HG03565 (cell line): Measurements from ENCODE around the gene MACROD2.
"Not testable (repeated sequence)": the region's sequence is repeated elsewhere in the genome, so short reads cannot be mapped to it uniquely, and the experiment has no call there.

Experiments
- ATAC-seq: cut with Tn5 transposase; IDR thresholded peaks from one replicate; pipeline ENCODE4 v1.9.1; 2021; ENCODE audit warnings: mild to moderate bottlenecking, moderate library complexity; ENCODE audit not compliant: unreplicated experiment

Gene MACROD2

GRCh38 chr20:15931897-15932296 lies 1936.6 kb downstream of the MACROD2 start:
- no peak for ATAC-seq

- peak; percentile 82 for ATAC-seq
Measured at GRCh38 chr20:15937179-15937578, 1941.9 kb downstream of the MACROD2 start.

- no peak for ATAC-seq
Measured at GRCh38 chr20:15938847-15939246, 1943.5 kb downstream of the MACROD2 start.

GRCh38 chr20:15940127-15940526 lies 1944.8 kb downstream of the MACROD2 start:
- no peak for ATAC-seq

GRCh38 chr20:15942130-15942529 lies 1946.8 kb downstream of the MACROD2 start:
- no peak for ATAC-seq

- ATAC-seq: no peak
Measured at GRCh38 chr20:15945289-15945688, 1950.0 kb downstream of the MACROD2 start.

GRCh38 chr20:15949391-15949790 lies 1954.1 kb downstream of the MACROD2 start:
- no peak for ATAC-seq

GRCh38 chr20:15951658-15952057 lies 1956.3 kb downstream of the MACROD2 start:
- ATAC-seq: no peak

GRCh38 chr20:15958142-15958541 lies 1962.8 kb downstream of the MACROD2 start:
- no peak for ATAC-seq

- ATAC-seq: no peak
Measured at GRCh38 chr20:15965165-15965564, 1969.8 kb downstream of the MACROD2 start.

- ATAC-seq: no peak
Measured at GRCh38 chr20:15967334-15967733, 1972.0 kb downstream of the MACROD2 start.

GRCh38 chr20:15976047-15976736 lies 1980.9 kb downstream of the MACROD2 start:
- no peak for ATAC-seq

GRCh38 chr20:15977026-15977425 lies 1981.7 kb downstream of the MACROD2 start:
- ATAC-seq: no peak

GRCh38 chr20:15977758-15978157 lies 1982.4 kb downstream of the MACROD2 start:
- ATAC-seq: no peak

GRCh38 chr20:15985494-15986368 lies 1990.4 kb downstream of the MACROD2 start:
- not testable (repeated sequence) for ATAC-seq

GRCh38 chr20:15986690-15987089 lies 1991.4 kb downstream of the MACROD2 start:
- ATAC-seq: peak; percentile 95

- ATAC-seq: no peak
Measured at GRCh38 chr20:15991279-15991678, 1996.0 kb downstream of the MACROD2 start.

- no peak for ATAC-seq
Measured at GRCh38 chr20:15992564-15992963, 1997.2 kb downstream of the MACROD2 start.

GRCh38 chr20:16000112-16000511 lies 2004.8 kb downstream of the MACROD2 start:
- no peak for ATAC-seq

GRCh38 chr20:16001286-16001685 lies 2006.0 kb downstream of the MACROD2 start:
- ATAC-seq: no peak

GRCh38 chr20:16003310-16003709 lies 2008.0 kb downstream of the MACROD2 start:
- ATAC-seq: no peak
